Body of pancreas (tissue), 4 donors: ENCODE data around the gene VTI1A. TPM values are rescaled to one million over a fixed set of nuclear protein-coding genes. Genes with fewer than 3 reads are reported as not detected.

Experiments
- ATAC-seq: fragments of 150-250 bp; one replicate; pipeline ENCODE4 v1.9.1; 2016
- DNase-seq, 4 donors: peaks; one replicate each; pipeline ENCODE4 v3.0.0-alpha.2; 2019
- H3K27ac ChIP-seq, 4 donors: fragments of 200-600 bp; sonication (generic); 1 replicate in 3 of 4; 2 replicates in 1 of 4; pipeline versions ENCODE4 v1.5.1 to v1.6.1; 2016 to 2019; ENCODE audit warnings: mild to moderate bottlenecking in 1 of 4, mixed read lengths in 1 of 4, moderate library complexity in 1 of 4
- H3K27me3 ChIP-seq, 2 donors: fragments of 200-600 bp; sonication (generic); one replicate each; pipeline ENCODE4 v1.6.0; 2016; ENCODE audit warnings: mild to moderate bottlenecking in 1 of 2
- H3K36me3 ChIP-seq, 2 donors: fragments of 200-600 bp; sonication (generic); replicated peaks in 1 of 2; 2 replicates each; pipeline ENCODE4 v1.5.1; 2016; ENCODE audit warnings: low read depth in 2 of 2; ENCODE audit not compliant: insufficient read depth in 1 of 2
- H3K4me1 ChIP-seq: fragments of 200-600 bp; sonication (generic); one replicate; pipeline ENCODE4 v1.6.0; 2016
- H3K4me3 ChIP-seq, 2 donors: fragments of 200-600 bp; sonication (generic); 1 replicate in 1 of 2; 2 replicates in 1 of 2; pipeline ENCODE4 v1.5.1; 2016 to 2019
- H3K9me3 ChIP-seq, 3 donors: fragments of 200-600 bp; sonication (generic); 1 replicate in 2 of 3; 2 replicates in 1 of 3; pipeline ENCODE4 v1.5.1; 2016
- POLR2A ChIP-seq, 3 donors: fragments of 450-650 bp; IDR thresholded peaks; one replicate each; pipeline ENCODE4 v1.6.1; 2016; ENCODE audit warnings: antibody characterized with exemption in 3 of 3, mild to moderate bottlenecking in 2 of 3
- WGBS, 2 donors: methylation state at CpG; one replicate each; pipeline ENCODE4 v1.1.5; 2017; 5-methylcytosine and 5-hydroxymethylcytosine counted together
- intact Hi-C: fragments of 100-400 bp; cut with DNase I; formaldehyde crosslinking; loops from one replicate; pipeline ENCODE4 v1.15.1; 2023
- total RNA-seq, 2 donors: library from RNA; depleted of rRNA; stranded (reverse); fragments of >200 nt; gene quantifications; one replicate each; pipeline ENCODE4 v1.1.0, GENCODE V29; 2016
- TF ChIP-seq, protein P1 (sequence below), 7 experiments: fragments of 450-650 bp in 4 of 7; fragments of 200-600 bp in 3 of 7; sonication (generic) in 3 of 7; IDR thresholded peaks; one replicate each; pipeline ENCODE4 v1.5.1; 2016 to 2019; ENCODE audit warnings: antibody characterized with exemption in 7 of 7

Gene VTI1A
- total RNA-seq, 2 donors from 2014 or later = 28.3 to 84.4 TPM

DNA sequence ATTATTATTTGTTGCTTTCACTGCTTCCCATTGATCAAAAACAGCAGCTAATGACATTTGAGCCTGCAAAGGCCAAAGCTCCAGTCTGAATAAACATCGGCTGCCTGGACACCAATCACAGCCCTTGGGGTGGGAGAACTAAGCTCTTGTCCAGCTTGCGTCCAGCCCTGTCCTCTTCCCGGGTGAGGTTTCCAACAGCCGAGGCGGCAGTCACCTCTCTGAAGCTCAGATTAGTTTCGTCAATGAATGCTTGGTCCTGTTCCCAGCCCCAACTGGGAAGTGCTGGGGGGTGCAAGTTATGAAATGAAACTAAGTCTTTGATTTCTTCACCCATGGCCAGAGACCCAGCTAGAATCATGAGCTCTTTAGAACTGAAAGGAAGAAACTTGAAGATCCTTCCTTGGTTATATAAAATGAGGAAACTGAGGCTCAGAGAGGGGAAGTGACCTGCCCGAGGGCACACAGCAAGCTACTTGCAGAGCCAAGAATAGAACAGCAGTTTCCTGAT, 389.0 kb downstream of the VTI1A start:
- ATAC-seq = peak; percentile 54
- peak; percentile 17 to 60 (median 47) for DNase-seq
- no peak for TF ChIP-seq POLR2A (IDR thresholded peaks at IDR 0.05)
- Histone ChIP-seq H3K27me3 (no peaks in the 10 kb centered on the region), H3K4me1 (no peaks in the 10 kb centered on the region), H3K36me3 (no peaks in the 10 kb centered on the region), H3K27ac (peak overlapping the region in 1 of 4 donors; percentile 27), H3K4me3 (no peak overlapping the region), H3K9me3 (no peaks in the 10 kb centered on the region)
- intact Hi-C loops = no loop called here
- 39 to 52% methylated on average over 7 of the region's 7 CpGs for WGBS, 2 donors

DNA sequence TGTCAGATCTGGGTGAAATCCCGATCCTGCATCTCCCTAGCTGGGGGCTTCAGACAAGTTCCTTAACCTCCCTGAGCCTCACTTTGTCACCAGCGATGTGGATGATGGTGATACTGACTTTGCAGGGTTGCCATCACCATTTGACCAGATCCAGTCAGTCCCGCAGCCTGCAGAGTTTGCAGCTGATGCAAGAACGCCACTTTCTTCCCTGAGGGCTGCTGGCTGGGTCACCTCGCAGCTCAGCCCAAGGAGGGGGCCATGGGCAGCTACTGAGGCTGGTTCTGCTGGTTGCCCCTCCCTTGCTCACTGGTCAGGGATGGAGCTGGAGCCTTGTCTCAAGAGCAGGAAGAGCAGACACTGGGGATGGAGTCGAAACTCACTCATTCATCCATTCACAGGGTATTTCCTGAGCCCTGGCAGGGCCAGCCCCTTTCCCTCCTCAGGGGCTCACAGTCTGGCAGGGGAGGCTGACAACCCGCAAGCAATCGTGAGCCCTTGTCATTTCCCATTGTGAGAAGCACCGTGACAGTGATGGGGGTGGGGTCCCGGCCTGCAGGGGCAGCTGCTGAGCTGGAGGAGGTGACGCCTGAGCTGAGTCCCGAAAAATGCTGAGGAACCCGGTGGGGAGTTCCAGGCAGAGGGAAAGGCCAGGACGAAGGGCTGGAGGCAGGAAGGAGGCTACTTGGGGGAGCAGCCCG, 391.9 kb downstream of the VTI1A start:
- Histone ChIP-seq H3K27ac (no peak overlapping the region), H3K36me3 (no peaks in the 10 kb centered on the region), H3K4me1 (no peaks in the 10 kb centered on the region), H3K9me3 (no peaks in the 10 kb centered on the region), H3K4me3 (no peak overlapping the region), H3K27me3 (no peaks in the 10 kb centered on the region)
- no peak for DNase-seq
- intact Hi-C loops = no loop called here
- 93 to 95% methylated on average over 13 to 15 of the region's 15 CpGs for WGBS, 2 donors
- TF ChIP-seq, protein P1, sequence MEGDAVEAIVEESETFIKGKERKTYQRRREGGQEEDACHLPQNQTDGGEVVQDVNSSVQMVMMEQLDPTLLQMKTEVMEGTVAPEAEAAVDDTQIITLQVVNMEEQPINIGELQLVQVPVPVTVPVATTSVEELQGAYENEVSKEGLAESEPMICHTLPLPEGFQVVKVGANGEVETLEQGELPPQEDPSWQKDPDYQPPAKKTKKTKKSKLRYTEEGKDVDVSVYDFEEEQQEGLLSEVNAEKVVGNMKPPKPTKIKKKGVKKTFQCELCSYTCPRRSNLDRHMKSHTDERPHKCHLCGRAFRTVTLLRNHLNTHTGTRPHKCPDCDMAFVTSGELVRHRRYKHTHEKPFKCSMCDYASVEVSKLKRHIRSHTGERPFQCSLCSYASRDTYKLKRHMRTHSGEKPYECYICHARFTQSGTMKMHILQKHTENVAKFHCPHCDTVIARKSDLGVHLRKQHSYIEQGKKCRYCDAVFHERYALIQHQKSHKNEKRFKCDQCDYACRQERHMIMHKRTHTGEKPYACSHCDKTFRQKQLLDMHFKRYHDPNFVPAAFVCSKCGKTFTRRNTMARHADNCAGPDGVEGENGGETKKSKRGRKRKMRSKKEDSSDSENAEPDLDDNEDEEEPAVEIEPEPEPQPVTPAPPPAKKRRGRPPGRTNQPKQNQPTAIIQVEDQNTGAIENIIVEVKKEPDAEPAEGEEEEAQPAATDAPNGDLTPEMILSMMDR (IDR thresholded peaks at IDR 0.05) = no peak
- no peak for TF ChIP-seq POLR2A (IDR thresholded peaks at IDR 0.05)
- ATAC-seq = no peak

DNA sequence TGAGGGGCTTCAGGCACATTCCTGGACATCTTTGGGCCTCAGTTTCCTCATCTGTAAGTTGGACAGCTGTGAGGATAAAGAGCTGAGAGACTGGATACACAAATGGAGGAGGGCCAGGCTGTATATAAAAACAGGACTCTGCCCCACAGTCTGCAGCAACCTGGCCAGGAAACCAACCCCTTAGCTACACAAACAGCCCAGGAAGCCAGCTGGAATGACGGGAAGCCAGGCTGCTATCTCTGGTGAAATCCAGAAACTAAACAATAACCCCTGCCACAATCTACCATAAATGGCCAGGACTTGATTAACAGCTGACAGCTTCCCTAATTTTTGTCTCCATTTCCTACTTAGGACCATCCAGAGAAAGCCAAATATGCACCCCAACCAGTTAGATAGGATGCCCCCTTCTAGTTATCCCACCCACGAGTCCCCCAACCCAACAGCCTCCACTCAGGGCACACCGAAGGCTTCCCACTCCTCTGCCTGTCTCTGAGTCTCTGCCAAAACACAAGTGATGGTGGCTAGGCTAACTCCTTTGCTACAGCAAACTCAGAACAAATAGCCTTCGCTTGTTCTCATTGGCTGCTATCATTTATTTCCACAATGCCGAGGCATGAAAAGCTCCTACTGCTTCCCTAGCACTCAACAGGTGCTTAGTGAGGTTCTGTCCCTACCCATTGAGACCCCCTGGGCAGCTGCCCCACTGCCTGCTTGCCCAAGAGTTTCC, 393.1 kb downstream of the VTI1A start:
- Histone ChIP-seq H3K4me3 (no peak overlapping the region), H3K27me3 (no peaks in the 10 kb centered on the region), H3K9me3 (no peaks in the 10 kb centered on the region), H3K4me1 (no peaks in the 10 kb centered on the region), H3K36me3 (no peaks in the 10 kb centered on the region), H3K27ac (no peak overlapping the region)
- TF ChIP-seq, protein P1 (IDR thresholded peaks at IDR 0.05) = no peak
- TF ChIP-seq POLR2A (IDR thresholded peaks at IDR 0.05) = no peak
- DNase-seq = no peak
- no peak for ATAC-seq
- intact Hi-C loops = no loop called here
- 84 to 93% methylated on average over 5 of the region's 5 CpGs for whole genome bisulfite sequencing, 2 donors

DNA sequence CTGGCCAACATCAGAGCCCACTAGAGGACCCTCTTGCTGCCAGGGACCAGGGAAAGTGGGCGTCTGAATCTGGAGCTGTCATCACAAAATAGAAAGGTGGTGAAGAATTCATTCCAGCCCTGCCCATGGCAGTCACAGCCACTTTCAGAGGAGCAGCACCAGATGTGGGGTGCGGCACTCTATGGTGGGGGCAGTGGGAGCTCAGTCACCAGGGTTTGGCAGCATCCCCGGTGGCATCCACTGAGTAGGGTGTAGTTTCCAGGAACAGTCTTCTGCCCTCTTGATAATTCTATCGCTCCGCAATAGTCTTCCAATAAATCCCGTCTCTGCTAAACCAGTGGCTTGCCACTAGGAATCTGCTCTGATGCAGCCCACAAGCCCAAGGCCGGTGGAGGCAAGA, 394.5 kb downstream of the VTI1A start:
- no peaks in the 10 kb centered on the region for H3K36me3 ChIP-seq
- no peak overlapping the region for H3K27ac ChIP-seq
- DNase-seq (no peak), ATAC-seq (no peak)
- no peak for TF ChIP-seq POLR2A (IDR thresholded peaks at IDR 0.05)
- TF ChIP-seq, protein P1 (IDR thresholded peaks at IDR 0.05) = no peak
- H3K4me1 ChIP-seq = no peaks in the 10 kb centered on the region
- intact Hi-C loops = no loop called here
- WGBS, 2 donors = 92 to 95% methylated on average over 7 of the region's 7 CpGs
- H3K9me3 ChIP-seq = no peaks in the 10 kb centered on the region
- no peak overlapping the region for H3K4me3 ChIP-seq
- no peaks in the 10 kb centered on the region for H3K27me3 ChIP-seq

DNA sequence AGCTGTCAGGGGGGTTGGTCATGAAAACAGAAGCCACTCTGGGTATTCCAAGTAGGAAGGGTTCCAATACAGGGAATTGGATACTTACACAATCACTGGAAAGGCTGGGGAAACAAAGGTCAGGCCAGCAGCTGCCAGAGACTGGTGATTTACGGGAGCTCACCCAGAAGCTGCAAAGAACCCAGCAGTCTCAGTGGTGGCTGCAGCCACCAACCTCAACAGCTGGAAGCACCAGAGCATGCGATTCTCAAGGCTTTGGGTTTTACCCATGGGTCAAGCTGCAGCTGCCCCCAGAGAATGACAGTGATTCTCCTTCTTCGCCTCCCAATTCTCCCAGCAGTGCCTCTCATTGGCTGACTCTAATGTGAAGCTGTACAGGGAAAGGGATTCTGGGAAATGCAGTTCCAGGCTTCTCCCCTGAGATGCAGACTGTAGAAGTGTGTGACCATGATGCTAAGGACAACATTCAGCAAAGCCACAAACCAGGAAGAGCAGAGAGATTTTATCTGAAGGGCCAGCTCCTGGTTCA, 395.9 kb downstream of the VTI1A start:
- Histone ChIP-seq H3K9me3 (peaks cover 0 to 6% (median 0%) of the 10 kb centered on the region in 3 donors), H3K27ac (no peak overlapping the region), H3K4me1 (no peaks in the 10 kb centered on the region), H3K4me3 (no peak overlapping the region), H3K27me3 (no peaks in the 10 kb centered on the region), H3K36me3 (no peaks in the 10 kb centered on the region)
- 59 to 72% methylated on average over 3 of the region's 3 CpGs for WGBS, 2 donors
- intact Hi-C loops = no loop called here
- ATAC-seq = peak; percentile 27
- DNase-seq = no peak
- TF ChIP-seq POLR2A (IDR thresholded peaks at IDR 0.05) = no peak
- TF ChIP-seq, protein P1 (IDR thresholded peaks at IDR 0.05) = no peak
